ENCODE data around the gene CRTAP. TPM values are rescaled to one million over a fixed set of nuclear protein-coding genes. Genes with fewer than 3 reads are reported as not detected.
A peak's percentile ranks its signal among the peaks of the same experiment; 100 is the strongest.

Gene CRTAP
- total RNA-seq, 2 donors from 2014 or later: 419 to 454 TPM

GRCh38 chr3:33171580-33171979 is 57.8 kb downstream of the CRTAP start:
- H3K9me3 ChIP-seq: no peaks in the 10 kb centered on the region
- H3K4me1 ChIP-seq (ENCODE audit: control insufficient read depth in 1 of 2, low read depth in 2 of 2): peaks cover 26 to 78% of the 10 kb centered on the region in 2 donors
- no peaks in the 10 kb centered on the region for H3K36me3 ChIP-seq
- H3K4me3 ChIP-seq: no peak overlapping the region
- TF ChIP-seq, protein P1, sequence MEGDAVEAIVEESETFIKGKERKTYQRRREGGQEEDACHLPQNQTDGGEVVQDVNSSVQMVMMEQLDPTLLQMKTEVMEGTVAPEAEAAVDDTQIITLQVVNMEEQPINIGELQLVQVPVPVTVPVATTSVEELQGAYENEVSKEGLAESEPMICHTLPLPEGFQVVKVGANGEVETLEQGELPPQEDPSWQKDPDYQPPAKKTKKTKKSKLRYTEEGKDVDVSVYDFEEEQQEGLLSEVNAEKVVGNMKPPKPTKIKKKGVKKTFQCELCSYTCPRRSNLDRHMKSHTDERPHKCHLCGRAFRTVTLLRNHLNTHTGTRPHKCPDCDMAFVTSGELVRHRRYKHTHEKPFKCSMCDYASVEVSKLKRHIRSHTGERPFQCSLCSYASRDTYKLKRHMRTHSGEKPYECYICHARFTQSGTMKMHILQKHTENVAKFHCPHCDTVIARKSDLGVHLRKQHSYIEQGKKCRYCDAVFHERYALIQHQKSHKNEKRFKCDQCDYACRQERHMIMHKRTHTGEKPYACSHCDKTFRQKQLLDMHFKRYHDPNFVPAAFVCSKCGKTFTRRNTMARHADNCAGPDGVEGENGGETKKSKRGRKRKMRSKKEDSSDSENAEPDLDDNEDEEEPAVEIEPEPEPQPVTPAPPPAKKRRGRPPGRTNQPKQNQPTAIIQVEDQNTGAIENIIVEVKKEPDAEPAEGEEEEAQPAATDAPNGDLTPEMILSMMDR (IDR thresholded peaks at IDR 0.05): no peak
- H3K27ac ChIP-seq: peak overlapping the region; percentile 10 to 62
- no peaks in the 10 kb centered on the region for H3K27me3 ChIP-seq (replicated peaks; ENCODE audit: insufficient read depth)
- DNase-seq (ENCODE audit: low spot score) (no peak), ATAC-seq (ENCODE audit: insufficient number of reproducible peaks, low FRiP score, low read depth) (no peak)

DNA sequence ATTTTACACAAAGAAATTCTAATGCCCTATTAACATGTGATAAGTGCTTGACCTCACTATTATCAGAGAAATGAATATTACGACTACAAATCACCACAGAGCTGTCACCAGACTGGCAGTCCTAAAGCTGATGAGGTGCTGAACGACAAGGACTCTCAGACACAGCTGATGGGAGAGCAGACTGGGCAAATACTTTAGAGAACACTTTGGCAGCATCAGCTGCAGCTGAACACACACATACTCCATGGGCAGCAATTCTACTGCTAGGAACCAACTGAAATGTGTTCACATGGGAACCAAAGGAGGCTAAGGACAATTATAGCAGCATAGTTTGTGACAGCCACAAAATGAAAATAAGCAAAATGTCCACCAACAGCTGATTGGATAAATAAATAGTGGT is 59.3 kb downstream of the CRTAP start:
- Histone ChIP-seq H3K9me3 (no peaks in the 10 kb centered on the region), H3K27me3 (replicated peaks; ENCODE audit: insufficient read depth) (no peaks in the 10 kb centered on the region), H3K4me1 (ENCODE audit: control insufficient read depth in 1 of 2, low read depth in 2 of 2) (peaks cover 19 to 68% of the 10 kb centered on the region in 2 donors), H3K4me3 (no peak overlapping the region), H3K36me3 (no peaks in the 10 kb centered on the region), H3K27ac (peak overlapping the region; percentile 71 to 77)
- ATAC-seq (ENCODE audit: insufficient number of reproducible peaks, low FRiP score, low read depth): no peak
- no peak for DNase-seq (ENCODE audit: low spot score)
- TF ChIP-seq, protein P1 (IDR thresholded peaks at IDR 0.05): no peak

DNA sequence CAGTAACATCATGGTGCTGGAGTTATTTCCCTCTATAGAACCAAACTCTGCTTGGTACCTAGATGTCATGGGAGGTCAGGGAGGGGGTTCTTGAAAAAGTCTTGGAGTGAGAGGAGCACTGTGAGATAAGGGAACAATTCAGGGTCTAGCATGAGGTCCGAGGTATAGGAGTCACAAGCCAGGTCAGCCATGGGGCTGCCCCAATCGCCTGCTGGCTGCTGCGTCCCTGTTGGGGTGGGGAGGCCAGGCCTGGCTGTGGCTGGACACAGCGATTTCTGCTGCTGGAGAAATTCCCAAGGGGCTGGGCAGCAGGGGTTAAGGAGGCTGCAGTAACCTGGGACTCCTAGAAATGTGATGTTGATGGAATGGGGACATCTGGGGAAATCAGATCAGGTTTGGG is 59.9 kb downstream of the CRTAP start:
- ATAC-seq (ENCODE audit: insufficient number of reproducible peaks, low FRiP score, low read depth): no peak
- TF ChIP-seq, protein P1 (IDR thresholded peaks at IDR 0.05): no peak
- no peak for DNase-seq (ENCODE audit: low spot score)
- no peaks in the 10 kb centered on the region for H3K27me3 ChIP-seq (replicated peaks; ENCODE audit: insufficient read depth)
- peaks cover 14 to 67% of the 10 kb centered on the region in 2 donors for H3K4me1 ChIP-seq (ENCODE audit: control insufficient read depth in 1 of 2, low read depth in 2 of 2)
- H3K4me3 ChIP-seq: no peak overlapping the region
- no peaks in the 10 kb centered on the region for H3K9me3 ChIP-seq
- peak overlapping the region; percentile 71 to 77 for H3K27ac ChIP-seq
- H3K36me3 ChIP-seq: no peaks in the 10 kb centered on the region

DNA sequence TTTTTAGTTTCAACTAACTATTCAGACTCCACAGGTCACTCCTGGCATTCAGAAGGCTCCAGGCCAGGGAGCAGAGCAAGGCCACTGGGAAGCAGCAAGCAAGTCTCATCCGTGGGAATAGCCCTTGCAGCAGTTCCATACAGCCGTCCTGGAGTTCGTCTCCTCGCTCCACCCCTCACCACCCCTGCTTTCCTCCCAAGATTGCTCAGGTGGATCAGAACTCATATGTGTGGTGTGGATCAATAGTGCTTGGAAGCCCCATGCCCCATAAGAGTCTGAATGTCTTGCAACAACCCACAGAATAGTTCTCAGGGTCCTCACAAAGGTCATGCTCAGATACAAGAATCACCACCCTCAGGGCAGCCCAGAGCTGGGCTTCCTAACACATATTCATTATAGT is 60.3 kb downstream of the CRTAP start:
- peaks cover 12 to 63% of the 10 kb centered on the region in 2 donors for H3K4me1 ChIP-seq (ENCODE audit: control insufficient read depth in 1 of 2, low read depth in 2 of 2)
- no peak for DNase-seq (ENCODE audit: low spot score)
- peak overlapping the region; percentile 71 to 77 for H3K27ac ChIP-seq
- no peak for ATAC-seq (ENCODE audit: insufficient number of reproducible peaks, low FRiP score, low read depth)
- no peaks in the 10 kb centered on the region for H3K27me3 ChIP-seq (replicated peaks; ENCODE audit: insufficient read depth)
- TF ChIP-seq, protein P1 (IDR thresholded peaks at IDR 0.05): no peak
- H3K36me3 ChIP-seq: no peaks in the 10 kb centered on the region
- H3K4me3 ChIP-seq: no peak overlapping the region
- H3K9me3 ChIP-seq: no peaks in the 10 kb centered on the region

GRCh38 chr3:33174711-33175414 is 61.0 kb downstream of the CRTAP start:
- TF ChIP-seq, protein P1 (IDR thresholded peaks at IDR 0.05): no peak
- DNase-seq (ENCODE audit: low spot score) (no peak), ATAC-seq (ENCODE audit: insufficient number of reproducible peaks, low FRiP score, low read depth) (no peak)
- H3K27me3 ChIP-seq (replicated peaks; ENCODE audit: insufficient read depth): no peaks in the 10 kb centered on the region
- peak overlapping the region; percentile 71 to 77 for H3K27ac ChIP-seq
- H3K4me3 ChIP-seq: no peak overlapping the region
- H3K4me1 ChIP-seq (ENCODE audit: control insufficient read depth in 1 of 2, low read depth in 2 of 2): peaks cover 12 to 55% of the 10 kb centered on the region in 2 donors
- H3K9me3 ChIP-seq: no peaks in the 10 kb centered on the region
- H3K36me3 ChIP-seq: no peaks in the 10 kb centered on the region
